RWPE1 (cell line): ENCODE results near the gene GOLGA2.
"Not testable (repeated sequence)": the region's sequence is repeated elsewhere in the genome, so short reads cannot be mapped to it uniquely, and the experiment has no call there.

ENCODE experiments used
- CTCF ChIA-PET: fragments of 350-600 bp; sonication (Branson Sonifier 250); formaldehyde crosslinking; extraction: SDS; loops from one replicate; lab custom pipeline; 2021; lab: Yijun Ruan, JAX
- POLR2A ChIA-PET: fragments of 400-600 bp; formaldehyde crosslinking; extraction: SDS; loops from one replicate; lab custom pipeline; 2020; ENCODE audit warnings: antibody characterized with exemption; ENCODE audit not compliant: low non-redundant PET; lab: Yijun Ruan, JAX
- DNase-seq: peaks from one replicate; pipeline ENCODE4 v3.0.0; 2012; ENCODE audit warnings: low spot score
- H3K27ac ChIP-seq: fragments of 450-650 bp; 2 replicates; pipeline ENCODE4 v1.5.1; 2017
- CTCF ChIP-seq: fragments of 450-650 bp; conservative IDR thresholded peaks from 2 replicates; pipeline ENCODE4 v1.5.1; 2017; ENCODE audit warnings: low read depth, mild to moderate bottlenecking

GOLGA2 gene

GRCh38 chr9:128242828-128243214, 33.0 kb downstream of the GOLGA2 start:
- no peak overlapping the region for H3K27ac ChIP-seq
- no peak for TF ChIP-seq CTCF
- DNase-seq = no peak
- POLR2A ChIA-PET = no interaction called here
- CTCF ChIA-PET = interaction anchor here (0.6 kb wide), 1 partner anchor 597 kb away, joined by 3 read pairs; no protein-coding TSS in a partner anchor

GRCh38 chr9:128242124-128242523, 33.7 kb downstream of the GOLGA2 start:
- no peak for DNase-seq
- CTCF ChIA-PET = interaction anchor here (0.6 kb wide), 1 partner anchor 53 kb away, joined by 3 read pairs; no protein-coding TSS in a partner anchor
- POLR2A ChIA-PET = no interaction called here
- no peak overlapping the region for H3K27ac ChIP-seq
- TF ChIP-seq CTCF = no peak

GRCh38 chr9:128233817-128234406, 41.9 kb downstream of the GOLGA2 start:
- no peak for DNase-seq
- ChIA-PET CTCF (no interaction called here), POLR2A (interaction anchor here (0.5 kb wide), 1 partner anchor 53 kb away, joined by 3 read pairs; no protein-coding TSS in a partner anchor)
- no peak for TF ChIP-seq CTCF
- no peak overlapping the region for H3K27ac ChIP-seq

GRCh38 chr9:128232528-128233428, 43.0 kb downstream of the GOLGA2 start:
- H3K27ac ChIP-seq = no peak overlapping the region
- TF ChIP-seq CTCF = no peak
- ChIA-PET CTCF (interaction anchor here (0.7 kb wide), 1 partner anchor 84 kb away, joined by 3 read pairs; no protein-coding TSS in a partner anchor), POLR2A (interaction anchor here (0.5 to 0.7 kb wide), 2 partner anchors 18 to 21 kb away, joined by 3 read pairs; no protein-coding TSS in a partner anchor)
- no peak for DNase-seq

GRCh38 chr9:128231638-128232527, 43.9 kb downstream of the GOLGA2 start:
- DNase-seq = no peak
- no peak for TF ChIP-seq CTCF
- no peak overlapping the region; the same call in 1 of the 2 replicates for H3K27ac ChIP-seq
- CTCF ChIA-PET = interaction anchor here (1.2 to 1.5 kb wide), 2 partner anchors 9 to 21 kb away, joined by 3 to 5 read pairs; no protein-coding TSS in a partner anchor
- POLR2A ChIA-PET = interaction anchor here (0.7 kb wide), 1 partner anchor 20 kb away, joined by 3 read pairs; no protein-coding TSS in a partner anchor

- DNase-seq, H3K27ac ChIP-seq, POLR2A ChIA-PET: not testable (repeated sequence)
- CTCF ChIA-PET = interaction anchor here (1.2 to 1.5 kb wide), 2 partner anchors 10 to 20 kb away, joined by 3 to 5 read pairs; no protein-coding TSS in a partner anchor
Observed at GRCh38 chr9:128230897-128231296, 44.9 kb downstream of the GOLGA2 start.
